DMS 273 (cell line): ENCODE measurements around the gene BAHCC1.

Experiments
- DNase-seq: peaks from one replicate; lab custom pipeline; 2025; ENCODE audit not compliant: unreplicated experiment; lab: John Stamatoyannopoulos, UW

The BAHCC1 gene

DNA sequence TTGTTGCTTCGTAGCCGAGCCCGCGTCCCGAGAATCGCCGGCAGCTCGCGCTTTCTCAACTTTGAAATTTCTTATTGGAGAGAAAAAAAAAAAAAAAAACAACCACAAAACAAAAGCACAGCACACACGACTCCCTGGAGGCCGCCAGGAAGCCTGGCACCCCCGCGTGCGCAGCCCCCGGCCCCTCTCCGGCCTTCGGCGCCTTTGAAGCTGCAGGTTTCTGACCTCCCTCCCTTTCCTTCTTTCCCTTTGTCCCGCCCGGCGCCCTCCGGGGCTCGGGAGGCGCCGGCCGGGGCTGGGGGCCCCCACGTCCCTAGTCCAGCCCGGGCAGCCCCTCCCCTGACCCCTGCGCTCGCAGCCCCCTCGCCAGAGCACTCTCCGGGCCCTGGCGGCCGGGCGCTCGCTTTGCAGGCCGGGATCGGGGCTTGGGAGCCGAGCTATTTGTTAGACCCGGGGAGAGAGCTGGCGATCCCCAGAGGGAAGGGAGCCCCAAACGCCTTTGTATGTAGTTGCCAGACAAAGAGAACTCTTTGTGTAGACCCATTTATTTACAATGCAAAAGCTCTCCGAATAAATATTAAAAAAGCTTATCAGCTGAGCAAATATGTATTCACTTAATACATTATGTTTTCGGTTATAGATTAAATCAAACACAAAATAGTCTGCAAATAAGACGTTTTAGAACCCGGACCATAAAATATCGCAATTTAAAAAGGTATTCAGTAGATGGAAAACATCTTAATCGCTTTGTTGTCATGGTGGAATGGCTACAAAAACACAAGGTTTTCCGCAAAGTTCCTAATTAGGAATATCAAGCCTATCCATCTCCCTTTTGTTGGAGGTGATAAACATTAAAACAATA, 2.3 kb downstream of the BAHCC1 start:
- peak; percentile 67 for DNase-seq

GRCh38 chr17:81398176-81398831, 3.0 kb downstream of the BAHCC1 start:
- DNase-seq: no peak

DNA sequence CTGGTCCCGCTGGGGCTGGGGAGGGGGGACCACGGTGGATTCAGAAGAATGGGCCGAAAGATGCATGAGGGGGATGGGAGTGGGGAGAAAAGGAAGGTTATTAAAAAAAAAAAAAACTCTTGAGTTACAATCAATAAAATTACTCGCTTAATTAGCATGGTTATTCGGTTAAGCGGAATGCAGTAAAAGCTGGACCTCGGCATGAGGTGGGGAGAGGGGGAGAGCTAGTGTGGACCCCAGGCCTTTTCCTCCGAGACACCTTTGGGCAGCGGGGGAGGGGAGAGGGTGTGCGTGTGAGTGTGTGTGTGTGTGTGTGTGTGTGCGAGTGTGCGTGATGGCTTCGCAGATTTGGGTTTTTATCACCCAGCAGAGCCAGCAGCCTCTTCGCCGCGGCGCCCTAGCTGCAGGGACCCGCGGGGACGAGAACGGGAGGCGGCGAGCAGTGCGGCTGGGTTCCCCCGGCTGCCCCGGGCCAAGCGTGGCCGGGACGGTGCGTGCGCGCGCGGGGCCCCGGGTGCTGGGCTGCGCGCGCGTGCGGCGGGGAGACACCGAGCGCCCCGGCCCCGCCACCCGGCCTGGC, 3.7 kb downstream of the BAHCC1 start:
- DNase-seq: peak; percentile 57

- DNase-seq: peak; percentile 75
These were observed 4.4 kb downstream of the BAHCC1 start for GRCh38 chr17:81399481-81400153.

DNA sequence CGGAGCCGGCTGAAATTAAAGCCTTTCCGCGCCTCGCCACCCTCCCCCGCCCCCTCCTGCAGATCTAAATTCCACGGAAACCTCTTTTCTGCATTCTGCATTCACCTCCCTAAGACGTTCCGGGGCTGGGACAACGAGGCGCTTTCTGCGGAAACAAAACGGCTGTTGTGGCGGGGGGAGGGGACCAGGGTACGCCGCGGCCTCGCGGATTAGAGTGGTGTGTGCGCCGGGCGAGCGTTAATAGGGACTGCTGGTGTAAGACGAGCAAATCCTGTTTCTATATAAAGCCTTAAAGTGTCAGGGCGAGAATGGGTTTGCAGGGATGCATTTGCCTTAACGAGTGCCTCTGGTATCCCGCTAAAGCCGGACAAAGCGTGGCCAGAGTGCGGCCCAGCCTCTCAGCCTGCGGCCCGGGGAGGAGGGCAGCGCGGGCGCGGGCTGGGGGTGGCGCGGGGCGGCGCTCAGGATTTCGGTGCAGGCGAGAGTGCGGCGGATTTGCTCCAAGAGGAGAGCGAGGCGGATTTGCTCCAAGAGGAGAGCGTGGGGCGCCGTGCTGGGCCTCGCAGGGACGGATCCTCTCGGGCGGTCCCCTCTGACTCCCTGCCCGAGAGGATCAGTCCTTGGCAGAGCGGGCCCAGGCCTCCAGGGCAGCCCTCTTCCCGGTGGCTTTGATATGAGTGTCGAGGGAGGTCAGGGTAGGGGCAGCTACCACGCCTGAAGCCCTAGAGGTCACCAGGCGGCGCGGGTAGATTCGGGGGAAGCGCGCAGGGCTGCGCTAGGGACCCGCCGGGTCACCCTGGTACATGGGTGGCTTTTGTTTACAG, 5.1 kb downstream of the BAHCC1 start:
- DNase-seq: peak; percentile 54

DNA sequence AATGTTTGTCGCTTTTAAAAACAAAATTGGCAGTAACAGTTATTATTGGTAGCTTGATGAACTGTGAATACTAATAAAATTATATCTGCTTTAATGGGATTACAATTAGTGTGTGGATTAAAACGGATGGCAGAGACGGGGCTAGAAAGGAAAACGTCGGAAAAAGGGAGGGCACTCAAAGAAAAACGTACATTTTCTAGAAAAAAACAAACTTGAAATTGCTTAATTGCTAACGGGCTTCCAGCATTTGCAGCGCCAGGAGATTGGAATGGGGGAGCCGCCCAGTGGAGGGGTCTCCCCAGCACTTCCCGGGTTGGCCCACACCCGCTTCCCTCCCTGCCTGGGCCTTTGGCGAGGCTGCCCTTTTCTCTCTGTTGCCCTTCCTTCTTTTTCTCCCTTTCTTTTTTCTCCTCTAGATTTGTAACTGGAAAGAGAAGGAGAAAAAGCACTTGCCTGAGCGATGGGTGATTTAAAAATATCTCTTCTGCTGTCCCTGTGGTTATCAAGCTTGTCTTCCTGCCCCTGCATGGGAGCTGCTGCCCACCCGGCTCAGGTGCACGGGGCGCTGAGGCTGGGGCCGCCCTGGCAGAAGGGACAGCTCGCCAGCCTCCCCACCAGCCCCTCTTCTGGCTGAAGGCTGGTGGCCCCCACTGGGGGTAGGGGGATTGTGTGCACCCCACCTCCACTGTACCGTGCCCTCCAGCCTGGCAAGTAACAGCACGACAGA, 5.9 kb downstream of the BAHCC1 start:
- no peak for DNase-seq

DNA sequence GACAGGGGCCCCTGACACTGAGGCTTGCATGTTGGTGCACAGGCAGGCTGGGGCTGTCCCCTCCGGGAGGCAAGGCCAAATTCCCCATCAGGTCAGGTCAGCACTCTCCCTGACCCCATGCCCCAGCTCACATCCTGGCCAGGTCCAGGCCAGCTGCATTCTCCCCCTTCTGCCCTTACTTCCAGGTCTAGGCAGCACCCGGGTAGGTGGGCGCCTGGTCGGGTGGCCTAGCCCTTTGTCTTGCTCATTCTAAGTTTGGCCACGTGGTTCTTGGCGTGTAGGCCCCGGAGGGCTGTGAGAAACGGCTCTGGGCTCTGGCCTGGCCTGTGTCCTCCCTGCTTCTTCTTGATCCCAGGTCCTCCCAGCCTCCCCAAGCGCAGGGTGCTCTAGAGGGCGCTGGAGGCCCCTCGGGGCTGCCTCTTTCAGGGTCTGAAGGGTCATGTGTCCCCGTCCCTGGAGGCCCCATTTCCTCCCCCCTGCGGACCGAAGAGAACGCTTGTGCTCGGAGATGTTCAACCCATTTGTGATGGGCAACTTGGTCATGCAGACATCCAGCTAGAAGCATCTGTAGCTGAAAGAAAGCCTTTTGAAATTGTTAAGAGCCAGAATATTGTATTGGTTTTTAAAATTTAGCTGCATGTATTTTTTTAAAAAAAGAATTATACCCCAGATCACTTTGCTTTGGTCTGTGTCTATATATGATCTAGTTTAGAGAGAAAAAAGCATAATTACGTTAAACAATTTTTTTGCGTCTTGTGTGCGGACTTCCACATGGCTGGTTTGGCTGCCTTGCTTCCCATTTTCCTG, 6.7 kb downstream of the BAHCC1 start:
- DNase-seq: peak; percentile 45

GRCh38 chr17:81402530-81402941, 7.3 kb downstream of the BAHCC1 start:
- no peak for DNase-seq

GRCh38 chr17:81402981-81403467, 7.8 kb downstream of the BAHCC1 start:
- DNase-seq: no peak

- DNase-seq: no peak
These were observed 8.6 kb downstream of the BAHCC1 start for GRCh38 chr17:81403671-81404534.

DNA sequence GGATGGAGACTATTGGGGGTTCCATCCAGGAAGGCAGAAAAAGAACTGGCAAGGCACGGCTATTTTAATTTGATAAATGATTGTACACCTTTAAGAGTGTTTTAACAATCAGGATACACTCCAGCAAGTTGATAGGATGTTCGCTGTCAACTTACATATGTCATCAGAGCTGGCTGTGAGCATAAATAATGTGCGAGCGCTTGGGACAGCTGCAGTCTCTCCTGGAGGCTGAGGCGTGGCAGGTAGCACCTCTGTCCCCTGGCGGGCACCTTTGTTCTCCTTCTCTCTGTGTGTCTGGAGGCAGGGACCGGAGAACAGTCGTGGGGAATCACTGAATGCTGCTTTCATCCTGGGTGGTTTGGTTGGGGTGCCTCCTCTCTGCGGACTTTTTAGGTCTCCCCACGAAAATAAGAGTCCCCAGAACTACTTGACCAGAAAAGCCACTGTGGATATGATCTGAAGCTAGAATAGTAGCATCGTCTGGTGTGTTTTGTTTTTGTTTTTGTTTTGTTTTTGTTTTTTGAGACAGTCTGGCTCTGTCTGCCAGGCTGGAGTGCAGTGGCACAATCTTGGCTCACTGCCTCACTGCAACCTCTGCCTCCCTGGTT, 9.4 kb downstream of the BAHCC1 start:
- DNase-seq: peak; percentile 33

GRCh38 chr17:81405411-81405872, 10.2 kb downstream of the BAHCC1 start:
- no peak for DNase-seq

GRCh38 chr17:81406117-81406953, 11.1 kb downstream of the BAHCC1 start:
- DNase-seq: no peak

- DNase-seq: no peak
These were observed 12.8 kb downstream of the BAHCC1 start for GRCh38 chr17:81408049-81408448.

GRCh38 chr17:81409190-81409935, 14.1 kb downstream of the BAHCC1 start:
- no peak for DNase-seq

GRCh38 chr17:81410852-81411251, 15.6 kb downstream of the BAHCC1 start:
- no peak for DNase-seq
